Measurements from ENCODE around the gene DCLK3. TPM values are rescaled to one million over a fixed set of nuclear protein-coding genes. Genes with fewer than 3 reads are reported as not detected.

The DCLK3 gene
- total RNA-seq, 1 experiment from 2014 or later = not detected

DNA sequence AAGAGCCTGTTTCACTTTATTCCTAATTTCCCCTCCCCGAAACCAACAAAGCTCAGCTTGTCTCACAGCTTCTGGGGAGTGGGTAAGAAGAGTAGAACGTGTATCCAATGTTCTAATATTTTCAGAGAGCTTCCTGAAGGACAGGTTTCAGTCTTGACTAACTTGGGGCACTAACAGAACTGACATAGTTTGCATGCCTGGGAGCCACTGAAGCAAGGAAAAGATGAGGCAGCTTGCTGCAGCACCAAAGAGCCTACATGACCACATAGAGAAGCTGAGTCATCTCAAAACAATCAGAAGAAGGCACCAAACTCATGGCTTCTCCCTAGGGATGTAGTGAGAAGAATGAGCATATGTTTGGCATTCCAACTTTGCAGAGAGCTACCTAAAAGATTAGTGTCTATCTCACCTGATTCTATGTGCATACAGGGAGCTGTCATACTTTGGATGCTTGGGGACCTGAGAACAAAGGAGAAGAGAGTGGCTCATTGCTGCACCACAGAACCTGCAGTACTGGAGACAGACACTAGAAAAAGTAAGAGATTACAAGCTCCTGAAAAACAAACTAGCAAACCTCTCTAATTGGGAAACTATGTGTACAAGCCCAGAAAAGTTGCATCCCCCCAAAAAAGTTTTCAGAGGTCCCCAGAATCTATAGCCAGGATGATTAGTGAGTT lies 86.9 kb downstream of the DCLK3 start:
- peak; percentile 93 for DNase-seq (ENCODE audit: low read depth)

DNA sequence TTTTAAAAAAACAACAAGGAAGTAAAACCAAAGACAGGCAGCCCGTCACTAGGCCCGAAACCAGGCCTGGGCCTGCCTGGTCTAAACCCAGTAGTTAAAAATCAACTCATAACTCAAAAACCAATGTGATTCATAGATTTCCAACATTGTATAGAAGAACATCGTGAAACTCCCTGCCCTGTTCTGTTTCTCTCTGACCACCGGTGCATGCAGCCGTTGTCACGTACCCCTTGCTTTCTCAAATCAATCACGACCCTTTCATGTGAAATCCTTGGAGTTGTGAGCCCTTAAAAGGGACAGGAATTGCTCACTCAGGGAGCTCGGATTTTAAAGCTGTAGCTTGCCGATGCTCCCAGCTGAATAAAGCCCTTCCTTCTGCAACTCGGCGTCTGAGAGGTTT lies 89.5 kb downstream of the DCLK3 start:
- no peak for DNase-seq (ENCODE audit: low read depth)

DNA sequence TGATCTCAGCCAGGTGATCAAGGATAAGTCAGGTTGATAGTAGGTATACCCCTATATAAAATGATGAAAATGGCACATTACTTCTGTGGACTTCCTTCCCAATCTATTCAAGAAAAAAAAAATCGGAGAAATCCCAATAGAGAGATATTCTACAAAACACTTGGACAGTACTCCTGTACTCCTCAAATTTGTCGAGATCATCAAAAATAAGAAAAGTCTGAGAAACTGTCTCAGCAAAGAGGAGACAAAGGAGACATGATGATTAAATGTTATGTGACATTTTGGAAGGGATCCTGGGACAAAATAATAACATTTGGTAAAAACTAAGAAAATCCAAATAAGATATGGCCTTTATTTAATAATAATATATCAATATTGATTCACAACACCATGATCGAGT lies 94.6 kb downstream of the DCLK3 start:
- no peak for DNase-seq (ENCODE audit: low read depth)

DNA sequence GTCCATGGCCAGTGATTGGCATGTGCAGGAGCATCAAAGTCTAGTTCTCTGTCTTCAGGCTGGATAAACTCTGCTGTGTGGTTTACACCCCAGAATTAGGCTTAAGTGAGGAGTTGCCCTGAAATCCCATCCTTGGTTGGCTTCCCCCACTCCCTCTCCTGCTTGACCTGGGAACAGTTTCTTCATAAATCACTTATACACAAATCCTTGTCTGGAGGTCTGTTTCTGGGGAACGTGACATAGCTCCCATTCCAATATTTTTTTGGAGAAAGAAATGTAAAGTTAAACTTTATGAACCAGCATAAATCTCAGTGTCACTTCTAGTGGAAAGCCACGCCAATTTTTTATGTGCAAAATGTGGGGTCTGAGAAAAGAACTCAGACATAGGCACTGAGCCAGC lies 98.2 kb downstream of the DCLK3 start:
- DNase-seq (ENCODE audit: low read depth) = no peak

DNA sequence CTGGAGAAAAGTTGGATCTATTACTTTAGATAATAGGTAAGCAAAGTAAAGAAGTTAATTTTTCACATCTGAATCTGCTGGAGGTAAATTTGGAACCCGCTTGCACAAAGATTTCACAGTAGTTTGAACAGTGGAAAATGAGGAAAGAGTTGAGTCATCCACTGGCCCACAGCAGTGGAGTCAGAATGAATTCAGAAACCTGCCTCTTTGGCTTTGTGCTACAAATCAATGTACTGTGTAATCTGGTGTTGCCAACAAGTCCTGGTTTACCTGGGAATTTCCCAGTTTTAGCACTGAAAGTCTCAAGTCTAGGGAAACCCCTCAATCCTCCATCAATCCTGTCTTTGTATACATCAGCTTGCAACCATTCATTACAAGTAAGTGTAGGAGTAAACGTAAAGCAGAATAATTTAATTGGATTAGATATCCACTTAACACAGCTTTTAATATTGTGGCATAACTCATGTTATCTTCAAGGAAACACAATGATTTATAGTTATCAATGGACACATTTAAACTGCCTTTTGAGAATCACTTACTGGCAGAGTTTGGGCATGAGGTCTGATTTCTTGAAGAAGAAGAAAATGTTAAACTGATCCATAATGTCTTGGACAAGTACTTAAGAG lies 100.6 kb downstream of the DCLK3 start:
- DNase-seq (ENCODE audit: low read depth) = no peak

DNA sequence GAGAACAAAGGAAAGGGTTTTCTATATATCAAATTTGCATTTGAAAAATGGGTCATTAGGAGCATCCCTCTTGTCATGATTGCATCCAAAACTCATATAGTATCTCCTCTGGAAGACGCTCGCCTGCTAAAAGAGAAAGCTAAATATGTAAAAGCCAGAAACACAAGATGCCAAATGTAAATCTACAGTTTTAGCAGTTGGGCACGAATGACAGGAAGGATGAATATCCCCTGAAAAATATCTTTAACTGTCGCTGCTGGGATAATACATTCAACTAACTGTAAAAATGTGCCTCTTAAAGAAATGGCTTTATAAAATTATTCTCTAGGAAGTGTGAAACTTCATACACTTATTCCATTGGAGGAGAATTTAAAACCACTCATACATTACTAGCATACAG lies 101.7 kb downstream of the DCLK3 start:
- DNase-seq (ENCODE audit: low read depth) = no peak

Other genes starting within 250 kb of the DCLK3 start
- gene TRANK1, start 180.5 kb upstream of the DCLK3 start, total RNA-seq (2014; rRNA removed) = 3.4 and 8.4 TPM in 2 replicates
- gene EPM2AIP1, start 228.6 kb upstream of the DCLK3 start, total RNA-seq (2014; rRNA removed) = 11.8 and 17.2 TPM in 2 replicates
- 56.4 and 62.2 TPM in 2 replicates for gene MLH1, start 229.0 kb upstream of the DCLK3 start, total RNA-seq (2014; rRNA removed)

All from LHCN-M2 (cell line).